ENCODE measurements around the gene SIGLEC1. TPM values are rescaled to one million over a fixed set of nuclear protein-coding genes. Genes with fewer than 3 reads are reported as not detected.
A peak's percentile ranks its signal among the peaks of the same experiment; 100 is the strongest.

The SIGLEC1 gene
- total and polyA plus RNA-seq, 2 donors from 2014 or later: 2.4 to 20.2 TPM

DNA sequence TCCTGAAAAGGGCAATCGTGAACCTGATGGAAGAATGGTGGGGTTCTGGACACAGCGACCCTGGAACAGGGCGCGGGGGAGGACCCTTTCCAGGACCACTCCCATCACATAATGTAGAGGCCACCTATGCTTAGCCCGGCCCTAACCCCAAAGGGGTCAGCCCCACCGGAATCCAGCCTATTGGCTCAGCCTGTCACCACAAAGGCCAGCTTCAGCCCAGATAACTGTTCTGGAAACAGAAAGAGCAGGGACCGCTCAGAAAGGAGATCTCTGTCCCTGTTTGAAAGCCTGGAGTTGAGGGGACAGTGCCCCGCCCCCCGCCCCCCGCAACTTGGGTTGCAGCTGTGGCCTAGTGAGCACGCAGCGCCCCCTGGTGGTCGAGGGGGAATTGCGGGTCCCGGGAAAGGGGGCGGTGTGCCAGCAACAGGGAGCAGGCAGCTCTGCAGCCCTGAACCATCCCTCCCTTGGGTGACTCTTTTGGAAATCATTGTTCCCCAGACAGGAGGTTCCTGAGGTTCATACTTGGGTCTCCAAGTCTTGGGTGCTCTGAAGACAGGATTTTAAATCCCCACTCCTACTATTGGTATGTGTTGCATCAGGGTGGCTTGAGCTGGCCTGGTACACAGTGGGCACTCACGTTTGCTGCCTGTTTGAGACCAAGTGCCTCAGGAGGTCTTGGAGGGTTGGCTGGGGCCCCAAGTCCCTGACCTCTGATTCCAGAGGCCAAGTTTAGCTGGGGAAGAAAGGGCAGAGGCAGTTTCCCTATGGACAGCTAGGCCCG is 1.5 kb downstream of the SIGLEC1 start:
- no peaks in the 10 kb centered on the region for H3K27me3 ChIP-seq (ENCODE audit: control insufficient read depth, insufficient read depth, low read length)
- H3K4me1 ChIP-seq (ENCODE audit: control insufficient read depth in 2 of 3, insufficient read depth in 2 of 3, low read depth in 1 of 3, low read length in 3 of 3): no peaks in the 10 kb centered on the region
- H3K27ac ChIP-seq (ENCODE audit: low read depth in 2 of 2, low read length in 2 of 2): no peak overlapping the region
- H3K36me3 ChIP-seq (ENCODE audit: control insufficient read depth in 2 of 3, insufficient read depth in 3 of 3, low read length in 3 of 3): no peaks in the 10 kb centered on the region
- DNase-seq (peak; percentile 60 to 84 (median 78)), FAIRE-seq (no peak)
- no peak overlapping the region for H3K4me3 ChIP-seq (ENCODE audit: low read length in 3 of 3)
- no peak overlapping the region for H3K9ac ChIP-seq (ENCODE audit: low read length in 3 of 3)
- intact Hi-C loops (cut with DNase I): no loop called here
- TF ChIP-seq, protein P1, sequence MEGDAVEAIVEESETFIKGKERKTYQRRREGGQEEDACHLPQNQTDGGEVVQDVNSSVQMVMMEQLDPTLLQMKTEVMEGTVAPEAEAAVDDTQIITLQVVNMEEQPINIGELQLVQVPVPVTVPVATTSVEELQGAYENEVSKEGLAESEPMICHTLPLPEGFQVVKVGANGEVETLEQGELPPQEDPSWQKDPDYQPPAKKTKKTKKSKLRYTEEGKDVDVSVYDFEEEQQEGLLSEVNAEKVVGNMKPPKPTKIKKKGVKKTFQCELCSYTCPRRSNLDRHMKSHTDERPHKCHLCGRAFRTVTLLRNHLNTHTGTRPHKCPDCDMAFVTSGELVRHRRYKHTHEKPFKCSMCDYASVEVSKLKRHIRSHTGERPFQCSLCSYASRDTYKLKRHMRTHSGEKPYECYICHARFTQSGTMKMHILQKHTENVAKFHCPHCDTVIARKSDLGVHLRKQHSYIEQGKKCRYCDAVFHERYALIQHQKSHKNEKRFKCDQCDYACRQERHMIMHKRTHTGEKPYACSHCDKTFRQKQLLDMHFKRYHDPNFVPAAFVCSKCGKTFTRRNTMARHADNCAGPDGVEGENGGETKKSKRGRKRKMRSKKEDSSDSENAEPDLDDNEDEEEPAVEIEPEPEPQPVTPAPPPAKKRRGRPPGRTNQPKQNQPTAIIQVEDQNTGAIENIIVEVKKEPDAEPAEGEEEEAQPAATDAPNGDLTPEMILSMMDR (IDR thresholded peaks at IDR 0.05; ENCODE audit: borderline replicate concordance, extremely low read depth, insufficient read depth): peak; percentile 86
- H3K9me3 ChIP-seq (ENCODE audit: control insufficient read depth in 2 of 3, insufficient read depth in 1 of 3, low read length in 3 of 3): no peaks in the 10 kb centered on the region

DNA sequence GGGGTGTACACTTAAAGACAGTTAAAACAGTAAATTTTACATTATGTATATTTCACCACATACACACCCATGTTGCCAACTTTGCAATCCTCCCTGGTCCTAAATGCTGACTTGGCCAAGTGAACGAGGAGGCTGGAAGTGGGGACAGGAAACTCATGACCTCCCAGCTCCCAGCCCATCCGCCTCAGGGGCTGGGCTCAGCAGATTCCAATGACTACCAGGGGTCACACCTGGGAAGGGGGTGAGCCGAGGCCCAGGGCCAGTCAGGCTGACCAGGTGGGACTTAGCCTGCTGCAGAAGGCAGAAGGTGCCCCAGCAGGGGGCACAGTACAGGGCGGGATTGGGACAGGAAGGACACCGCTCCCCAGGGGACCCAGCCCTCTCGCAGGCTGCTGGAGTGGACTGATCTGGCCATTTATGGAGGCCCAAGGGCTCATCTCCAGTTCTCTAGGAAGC is 2.4 kb downstream of the SIGLEC1 start:
- Histone ChIP-seq H3K4me3 (ENCODE audit: low read length in 3 of 3) (no peak overlapping the region), H3K4me1 (ENCODE audit: control insufficient read depth in 2 of 3, insufficient read depth in 2 of 3, low read depth in 1 of 3, low read length in 3 of 3) (no peaks in the 10 kb centered on the region), H3K27me3 (ENCODE audit: control insufficient read depth, insufficient read depth, low read length) (no peaks in the 10 kb centered on the region), H3K36me3 (ENCODE audit: control insufficient read depth in 2 of 3, insufficient read depth in 3 of 3, low read length in 3 of 3) (no peaks in the 10 kb centered on the region), H3K9ac (ENCODE audit: low read length in 3 of 3) (no peak overlapping the region), H3K9me3 (ENCODE audit: control insufficient read depth in 2 of 3, insufficient read depth in 1 of 3, low read length in 3 of 3) (no peaks in the 10 kb centered on the region), H3K27ac (ENCODE audit: low read depth in 2 of 2, low read length in 2 of 2) (no peak overlapping the region)
- FAIRE-seq (no peak), DNase-seq (peak in 2 of 5 donors; percentile 39 to 73)
- TF ChIP-seq, protein P1 (IDR thresholded peaks at IDR 0.05; ENCODE audit: borderline replicate concordance, extremely low read depth, insufficient read depth): no peak
- intact Hi-C loops (cut with DNase I): no loop called here

- Histone ChIP-seq H3K27ac (ENCODE audit: low read depth in 2 of 2, low read length in 2 of 2) (no peak overlapping the region), H3K9me3 (ENCODE audit: control insufficient read depth in 2 of 3, insufficient read depth in 1 of 3, low read length in 3 of 3) (no peaks in the 10 kb centered on the region), H3K36me3 (ENCODE audit: control insufficient read depth in 2 of 3, insufficient read depth in 3 of 3, low read length in 3 of 3) (no peaks in the 10 kb centered on the region), H3K4me1 (ENCODE audit: control insufficient read depth in 2 of 3, insufficient read depth in 2 of 3, low read depth in 1 of 3, low read length in 3 of 3) (no peaks in the 10 kb centered on the region), H3K4me3 (ENCODE audit: low read length in 3 of 3) (no peak overlapping the region), H3K9ac (ENCODE audit: low read length in 3 of 3) (no peak overlapping the region), H3K27me3 (ENCODE audit: control insufficient read depth, insufficient read depth, low read length) (no peaks in the 10 kb centered on the region)
- intact Hi-C loops (cut with DNase I): no loop called here
- TF ChIP-seq, protein P1 (IDR thresholded peaks at IDR 0.05; ENCODE audit: borderline replicate concordance, extremely low read depth, insufficient read depth): no peak
- DNase-seq (peak in 1 of 5 donors; percentile 39), FAIRE-seq (no peak)
Observed at GRCh38 chr20:3707508-3707899, 4.9 kb downstream of the SIGLEC1 start.
